GM10266 (cell line): ENCODE data around the gene HNRNPA2B1.

Source experiments
- DNase-seq: peaks from one replicate; pipeline ENCODE4 v3.0.0; 2012; ENCODE audit errors: extremely low spot score
- CTCF ChIP-seq: IDR thresholded peaks from 2 replicates; pipeline ENCODE4 v1.5.1; 2012; ENCODE audit warnings: mild to moderate bottlenecking, low read depth; ENCODE audit not compliant: control insufficient read depth, insufficient read depth; ENCODE audit errors: missing control alignments

HNRNPA2B1 gene

GRCh38 chr7:26227987-26228386 is 27.4 kb upstream of the HNRNPA2B1 start:
- DNase-seq = no peak
- TF ChIP-seq CTCF = no peak

DNA sequence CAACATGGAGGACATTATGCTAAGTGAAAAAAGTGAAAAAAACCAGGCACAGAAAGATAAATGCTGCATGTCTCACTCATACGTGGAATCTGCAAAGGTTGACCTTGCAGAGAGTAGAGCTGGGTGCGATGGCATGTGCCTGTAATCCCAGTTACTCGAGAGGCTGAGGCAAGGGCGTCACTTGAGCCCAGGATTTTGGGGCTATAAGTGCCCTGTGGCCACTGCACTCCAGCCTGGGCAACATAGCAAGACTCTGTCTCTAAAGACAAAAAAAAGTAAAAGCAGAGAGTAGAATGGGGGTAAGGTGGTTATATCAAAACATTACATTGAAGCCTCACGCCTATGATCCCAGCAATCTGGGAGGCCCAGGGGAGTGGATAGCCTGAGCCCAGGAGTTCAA is 23.8 kb upstream of the HNRNPA2B1 start:
- no peak for DNase-seq
- no peak for TF ChIP-seq CTCF

GRCh38 chr7:26216049-26216448 is 15.5 kb upstream of the HNRNPA2B1 start:
- DNase-seq = no peak
- TF ChIP-seq CTCF = no peak

DNA sequence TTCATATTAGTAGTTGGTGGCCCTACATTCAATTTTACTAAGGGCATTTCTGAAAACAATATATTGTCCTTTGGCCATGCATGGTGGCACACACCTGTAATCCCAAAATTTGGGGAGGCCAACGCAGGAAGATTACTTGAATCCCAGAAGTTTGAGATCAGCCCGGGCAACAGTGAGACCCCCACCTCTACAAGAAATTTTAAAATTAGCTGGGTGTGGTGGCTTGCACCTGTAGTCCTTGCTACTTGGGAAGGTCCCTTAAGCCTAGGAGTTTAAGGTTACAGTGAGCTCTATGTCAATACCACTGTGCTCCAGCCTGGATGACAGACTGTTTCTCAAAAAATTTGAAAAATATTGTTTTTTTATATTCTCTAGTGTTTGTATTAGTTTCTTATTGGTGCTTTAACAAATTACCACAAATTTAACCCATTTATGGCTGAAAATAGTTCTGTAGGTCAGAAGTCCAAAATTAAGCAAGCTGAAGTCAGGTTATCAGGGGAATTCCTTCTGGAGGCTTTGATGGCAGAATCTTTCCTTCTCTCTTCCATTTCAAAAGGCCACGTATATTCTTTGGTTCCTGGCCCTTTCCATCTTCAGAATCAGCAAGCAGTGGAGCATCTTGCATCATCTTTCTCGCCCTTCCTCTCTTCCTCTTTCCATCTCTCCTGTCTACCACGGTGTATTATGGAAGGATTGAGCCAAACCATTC is 13.4 kb upstream of the HNRNPA2B1 start:
- no peak for DNase-seq

GRCh38 chr7:26212921-26213718 is 12.6 kb upstream of the HNRNPA2B1 start:
- no peak for DNase-seq
- no peak for TF ChIP-seq CTCF

More for the DNA sequence above, 13.4 kb upstream of the HNRNPA2B1 start:
- no peak for TF ChIP-seq CTCF

DNA sequence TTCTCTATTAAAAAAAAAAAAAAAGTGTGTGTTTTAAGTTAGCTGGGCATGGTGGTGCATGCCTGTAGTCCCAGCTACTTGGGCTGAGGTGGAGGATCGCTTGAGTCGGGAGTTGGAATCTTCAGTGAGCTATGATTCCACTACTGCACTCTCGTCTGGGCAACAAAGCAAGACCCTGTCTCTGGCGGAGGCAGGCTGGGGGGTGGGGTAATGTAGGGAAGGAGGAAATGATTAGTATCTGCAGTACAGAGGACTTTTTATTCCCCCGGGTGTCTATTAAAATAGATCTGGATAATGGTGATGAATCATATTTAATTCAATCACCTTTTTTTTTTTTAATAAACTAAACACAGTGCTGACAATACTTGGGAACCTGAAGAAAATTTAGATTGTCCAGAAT is 7.5 kb upstream of the HNRNPA2B1 start:
- no peak for TF ChIP-seq CTCF
- no peak for DNase-seq

GRCh38 chr7:26203016-26203415 is 2.5 kb upstream of the HNRNPA2B1 start:
- no peak for DNase-seq
- TF ChIP-seq CTCF = no peak
